Measurements from ENCODE around the gene TTLL8. TPM values are rescaled to one million over a fixed set of nuclear protein-coding genes. Genes with fewer than 3 reads are reported as not detected.
A peak's percentile ranks its signal among the peaks of the same experiment; 100 is the strongest.

TTLL8 gene
- total RNA-seq, 1 experiment from 2014 or later = not detected

- Histone ChIP-seq H3K27me3 (ENCODE audit: low read length) (no peaks in the 10 kb centered on the region), H3K9me2 (replicated peaks; ENCODE audit: insufficient read depth, low read length) (no peaks in the 10 kb centered on the region), H3K79me2 (ENCODE audit: low read length) (no peaks in the 10 kb centered on the region), H3K9me3 (ENCODE audit: low read length) (no peaks in the 10 kb centered on the region), H3K9ac (ENCODE audit: low read length) (no peak overlapping the region), H3K27ac (ENCODE audit: low read length) (no peak overlapping the region), H2AFZ (ENCODE audit: low read length) (no peak overlapping the region), H4K20me1 (ENCODE audit: insufficient read depth, low read depth, low read length) (no peaks in the 10 kb centered on the region), H3K36me3 (ENCODE audit: insufficient read depth, low read length) (no peaks in the 10 kb centered on the region), H3K4me3 (ENCODE audit: low read length) (no peak overlapping the region), H3K4me1 (ENCODE audit: low read length) (no peaks in the 10 kb centered on the region), H3K4me2 (ENCODE audit: low read depth, low read length, poor library complexity, severe bottlenecking) (no peak overlapping the region)
- peak; percentile 94 for DNase-seq
Observed at GRCh38 chr22:50030297-50031188, 27.6 kb downstream of the TTLL8 start.

DNA sequence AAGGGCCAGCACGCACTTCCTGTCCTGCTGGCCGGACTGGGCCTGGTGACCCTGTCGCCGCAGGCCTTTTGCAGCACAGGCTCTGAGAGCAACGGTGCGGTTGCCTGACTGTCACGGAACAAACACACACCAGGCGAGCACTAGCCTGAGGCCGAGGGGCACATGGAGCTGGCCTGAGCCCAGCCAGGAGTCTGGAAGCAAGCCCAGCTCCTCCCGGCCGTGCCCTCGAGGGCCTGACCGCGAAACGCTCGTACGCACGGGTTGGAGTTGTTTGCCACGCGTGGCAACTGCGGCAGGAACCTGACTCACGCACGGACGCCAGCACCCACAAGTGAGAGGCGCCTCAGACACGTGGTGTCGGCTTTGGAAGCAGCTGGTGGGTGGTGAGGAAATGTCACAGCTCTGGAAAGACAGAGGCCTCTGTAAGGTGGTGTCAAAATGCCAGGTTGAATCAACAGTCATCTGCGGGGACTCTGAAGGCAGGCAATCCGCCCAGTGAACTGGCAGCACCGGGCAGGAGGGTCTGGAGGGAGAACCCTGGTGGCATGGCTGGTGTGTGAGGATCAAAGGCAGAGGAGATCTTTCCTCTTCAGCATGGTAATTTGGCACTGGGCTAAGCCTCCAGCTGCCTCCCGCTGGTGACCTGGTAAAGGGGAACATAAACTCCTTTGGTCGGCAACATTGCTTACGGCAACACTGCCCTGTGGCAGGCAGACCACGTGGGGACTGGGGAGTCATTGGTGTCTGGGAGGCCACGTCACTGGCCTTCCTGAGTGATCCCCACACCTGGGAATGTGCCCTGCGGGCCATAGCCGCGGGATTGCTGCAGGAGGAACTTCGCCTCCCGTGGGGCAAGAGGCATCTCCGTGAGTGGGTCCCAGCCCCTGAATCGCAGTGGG, 30.2 kb downstream of the TTLL8 start:
- Histone ChIP-seq H3K27me3 (ENCODE audit: low read length) (no peaks in the 10 kb centered on the region), H3K79me2 (ENCODE audit: low read length) (no peaks in the 10 kb centered on the region), H3K9me3 (ENCODE audit: low read length) (no peaks in the 10 kb centered on the region), H3K9me2 (replicated peaks; ENCODE audit: insufficient read depth, low read length) (no peaks in the 10 kb centered on the region), H3K4me1 (ENCODE audit: low read length) (no peaks in the 10 kb centered on the region), H3K4me2 (ENCODE audit: low read depth, low read length, poor library complexity, severe bottlenecking) (no peak overlapping the region), H3K9ac (ENCODE audit: low read length) (no peak overlapping the region), H3K4me3 (ENCODE audit: low read length) (no peak overlapping the region), H3K27ac (ENCODE audit: low read length) (no peak overlapping the region), H4K20me1 (ENCODE audit: insufficient read depth, low read depth, low read length) (no peaks in the 10 kb centered on the region), H3K36me3 (ENCODE audit: insufficient read depth, low read length) (no peaks in the 10 kb centered on the region), H2AFZ (ENCODE audit: low read length) (no peak overlapping the region)
- DNase-seq = peak; percentile 53

- Histone ChIP-seq H3K27me3 (ENCODE audit: low read length) (no peaks in the 10 kb centered on the region), H3K9me3 (ENCODE audit: low read length) (no peaks in the 10 kb centered on the region; the same call in 1 of the 2 replicates), H3K36me3 (ENCODE audit: insufficient read depth, low read length) (no peaks in the 10 kb centered on the region), H3K4me1 (ENCODE audit: low read length) (no peaks in the 10 kb centered on the region), H2AFZ (ENCODE audit: low read length) (no peak overlapping the region), H3K79me2 (ENCODE audit: low read length) (no peaks in the 10 kb centered on the region), H3K4me2 (ENCODE audit: low read depth, low read length, poor library complexity, severe bottlenecking) (no peak overlapping the region), H3K9ac (ENCODE audit: low read length) (no peak overlapping the region), H3K9me2 (replicated peaks; ENCODE audit: insufficient read depth, low read length) (no peaks in the 10 kb centered on the region), H4K20me1 (ENCODE audit: insufficient read depth, low read depth, low read length) (no peaks in the 10 kb centered on the region), H3K4me3 (ENCODE audit: low read length) (no peak overlapping the region), H3K27ac (ENCODE audit: low read length) (no peak overlapping the region)
- no peak for DNase-seq
Observed at GRCh38 chr22:50025993-50026392, 32.1 kb downstream of the TTLL8 start.

DNA sequence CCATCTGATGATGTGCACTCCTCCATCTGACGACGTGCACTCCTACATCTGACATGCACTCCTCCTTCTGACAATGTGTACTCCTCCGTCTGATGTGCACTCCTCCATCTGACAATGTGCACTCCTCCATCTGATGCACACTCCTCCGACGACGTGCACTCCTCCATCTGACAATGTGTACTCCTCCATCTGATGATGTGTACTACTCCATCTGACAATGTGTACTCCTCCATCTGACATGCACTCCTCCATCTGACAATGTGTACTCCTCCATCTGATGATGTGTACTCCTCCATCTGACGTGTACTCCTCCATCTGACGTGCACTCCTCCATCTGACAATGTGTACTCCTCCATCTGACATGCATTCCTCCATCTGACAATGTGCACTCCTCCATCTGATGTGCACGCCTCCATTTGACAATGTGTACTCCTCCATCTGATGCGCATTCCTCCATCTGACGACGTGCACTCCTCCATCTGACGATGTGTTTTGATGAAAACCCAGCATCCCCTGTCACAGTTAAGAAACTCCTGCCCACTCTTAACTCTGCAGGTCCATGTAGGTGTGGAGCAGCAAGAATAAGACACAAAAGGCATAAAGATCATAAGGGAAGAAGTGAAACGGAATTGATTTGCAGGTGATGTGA, 35.8 kb downstream of the TTLL8 start:
- Histone ChIP-seq H3K9me3 (ENCODE audit: low read length) (peaks cover 8% of the 10 kb centered on the region; the same call in 1 of the 2 replicates), H4K20me1 (ENCODE audit: insufficient read depth, low read depth, low read length) (no peaks in the 10 kb centered on the region), H3K27me3 (ENCODE audit: low read length) (no peaks in the 10 kb centered on the region), H3K27ac (ENCODE audit: low read length) (no peak overlapping the region), H2AFZ (ENCODE audit: low read length) (no peak overlapping the region), H3K9ac (ENCODE audit: low read length) (no peak overlapping the region), H3K79me2 (ENCODE audit: low read length) (no peaks in the 10 kb centered on the region), H3K4me2 (ENCODE audit: low read depth, low read length, poor library complexity, severe bottlenecking) (no peak overlapping the region), H3K4me1 (ENCODE audit: low read length) (no peaks in the 10 kb centered on the region), H3K4me3 (ENCODE audit: low read length) (no peak overlapping the region), H3K36me3 (ENCODE audit: insufficient read depth, low read length) (no peaks in the 10 kb centered on the region), H3K9me2 (replicated peaks; ENCODE audit: insufficient read depth, low read length) (no peaks in the 10 kb centered on the region)
- DNase-seq = no peak

- Histone ChIP-seq H3K9me2 (replicated peaks; ENCODE audit: insufficient read depth, low read length) (no peaks in the 10 kb centered on the region), H2AFZ (ENCODE audit: low read length) (no peak overlapping the region), H4K20me1 (ENCODE audit: insufficient read depth, low read depth, low read length) (no peaks in the 10 kb centered on the region), H3K27ac (ENCODE audit: low read length) (no peak overlapping the region), H3K9me3 (ENCODE audit: low read length) (peaks cover 8% of the 10 kb centered on the region; the same call in 1 of the 2 replicates), H3K27me3 (ENCODE audit: low read length) (no peaks in the 10 kb centered on the region), H3K9ac (ENCODE audit: low read length) (no peak overlapping the region), H3K4me2 (ENCODE audit: low read depth, low read length, poor library complexity, severe bottlenecking) (no peak overlapping the region), H3K4me3 (ENCODE audit: low read length) (no peak overlapping the region), H3K36me3 (ENCODE audit: insufficient read depth, low read length) (no peaks in the 10 kb centered on the region), H3K4me1 (ENCODE audit: low read length) (no peaks in the 10 kb centered on the region), H3K79me2 (ENCODE audit: low read length) (no peaks in the 10 kb centered on the region)
- DNase-seq = no peak
Observed at GRCh38 chr22:50020606-50021005, 37.5 kb downstream of the TTLL8 start.

- Histone ChIP-seq H3K4me3 (ENCODE audit: low read length) (no peak overlapping the region), H3K4me1 (ENCODE audit: low read length) (no peaks in the 10 kb centered on the region), H3K27ac (ENCODE audit: low read length) (no peak overlapping the region), H3K79me2 (ENCODE audit: low read length) (no peaks in the 10 kb centered on the region), H3K9ac (ENCODE audit: low read length) (no peak overlapping the region), H4K20me1 (ENCODE audit: insufficient read depth, low read depth, low read length) (no peaks in the 10 kb centered on the region), H2AFZ (ENCODE audit: low read length) (no peak overlapping the region), H3K36me3 (ENCODE audit: insufficient read depth, low read length) (no peaks in the 10 kb centered on the region), H3K27me3 (ENCODE audit: low read length) (no peaks in the 10 kb centered on the region), H3K9me3 (ENCODE audit: low read length) (peaks cover 8% of the 10 kb centered on the region; the same call in 1 of the 2 replicates), H3K9me2 (replicated peaks; ENCODE audit: insufficient read depth, low read length) (no peaks in the 10 kb centered on the region), H3K4me2 (ENCODE audit: low read depth, low read length, poor library complexity, severe bottlenecking) (no peak overlapping the region)
- DNase-seq = no peak
Observed at GRCh38 chr22:50019316-50019715, 38.8 kb downstream of the TTLL8 start.

- Histone ChIP-seq H3K9me2 (replicated peaks; ENCODE audit: insufficient read depth, low read length) (no peaks in the 10 kb centered on the region), H3K9ac (ENCODE audit: low read length) (no peak overlapping the region), H3K27me3 (ENCODE audit: low read length) (no peaks in the 10 kb centered on the region), H4K20me1 (ENCODE audit: insufficient read depth, low read depth, low read length) (no peaks in the 10 kb centered on the region), H3K79me2 (ENCODE audit: low read length) (no peaks in the 10 kb centered on the region), H3K4me1 (ENCODE audit: low read length) (no peaks in the 10 kb centered on the region), H3K27ac (ENCODE audit: low read length) (no peak overlapping the region), H3K9me3 (ENCODE audit: low read length) (peaks cover 8% of the 10 kb centered on the region; the same call in 1 of the 2 replicates), H2AFZ (ENCODE audit: low read length) (no peak overlapping the region), H3K4me2 (ENCODE audit: low read depth, low read length, poor library complexity, severe bottlenecking) (no peak overlapping the region), H3K36me3 (ENCODE audit: insufficient read depth, low read length) (no peaks in the 10 kb centered on the region), H3K4me3 (ENCODE audit: low read length) (no peak overlapping the region)
- no peak for DNase-seq
Observed at GRCh38 chr22:50018608-50019285, 39.4 kb downstream of the TTLL8 start.

Measured in Karpas-422 (cell line).